ENCODE measurements around the gene SYT8. TPM values are rescaled to one million over a fixed set of nuclear protein-coding genes. Genes with fewer than 3 reads are reported as not detected.

Gene SYT8
- total and polyA plus RNA-seq, 12 donors, result not detected

DNA sequence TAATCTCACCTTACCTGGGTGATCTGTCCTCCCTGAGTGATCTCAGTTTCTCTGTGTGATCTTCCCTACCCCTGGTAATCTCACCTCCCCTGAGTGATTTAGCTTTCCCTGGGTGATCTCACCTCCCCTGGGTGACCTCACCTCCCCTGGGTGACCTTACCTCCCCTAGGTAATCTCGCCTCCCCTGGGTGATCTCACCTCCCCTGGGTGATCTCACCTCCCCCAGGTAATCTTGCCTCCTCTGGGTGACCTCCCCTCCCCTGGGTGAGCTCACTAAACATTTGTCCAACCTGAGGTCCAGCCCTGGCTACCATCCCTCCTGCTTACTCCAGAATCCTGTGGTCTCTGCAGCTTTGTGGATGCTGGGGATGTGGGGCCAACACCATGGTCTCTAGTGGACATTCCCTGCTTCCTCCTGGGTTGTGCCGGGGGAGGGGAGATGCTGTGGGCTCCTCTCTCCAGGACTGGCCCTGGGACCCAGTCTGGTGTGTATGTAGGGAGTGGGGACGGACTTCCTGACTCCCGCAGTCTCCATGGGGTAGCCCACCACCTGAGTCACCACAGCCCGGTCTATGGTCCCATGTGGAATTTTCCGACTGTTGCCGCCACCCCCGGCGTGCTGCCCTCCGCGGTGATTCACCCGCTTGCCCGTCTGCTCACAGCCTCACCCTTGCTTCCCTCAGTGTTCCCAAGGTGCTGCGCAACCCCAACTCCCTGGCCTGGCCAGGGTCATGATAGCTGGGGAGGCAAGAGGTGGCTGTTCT lies 28.0 kb downstream of the SYT8 start:
- intact Hi-C loops (cut with DNase I), result loop anchor here in 1 of 10 donors (2.0 kb wide), 1 partner anchor 20 kb away; no protein-coding TSS in a partner anchor
- TF ChIP-seq, protein P1, sequence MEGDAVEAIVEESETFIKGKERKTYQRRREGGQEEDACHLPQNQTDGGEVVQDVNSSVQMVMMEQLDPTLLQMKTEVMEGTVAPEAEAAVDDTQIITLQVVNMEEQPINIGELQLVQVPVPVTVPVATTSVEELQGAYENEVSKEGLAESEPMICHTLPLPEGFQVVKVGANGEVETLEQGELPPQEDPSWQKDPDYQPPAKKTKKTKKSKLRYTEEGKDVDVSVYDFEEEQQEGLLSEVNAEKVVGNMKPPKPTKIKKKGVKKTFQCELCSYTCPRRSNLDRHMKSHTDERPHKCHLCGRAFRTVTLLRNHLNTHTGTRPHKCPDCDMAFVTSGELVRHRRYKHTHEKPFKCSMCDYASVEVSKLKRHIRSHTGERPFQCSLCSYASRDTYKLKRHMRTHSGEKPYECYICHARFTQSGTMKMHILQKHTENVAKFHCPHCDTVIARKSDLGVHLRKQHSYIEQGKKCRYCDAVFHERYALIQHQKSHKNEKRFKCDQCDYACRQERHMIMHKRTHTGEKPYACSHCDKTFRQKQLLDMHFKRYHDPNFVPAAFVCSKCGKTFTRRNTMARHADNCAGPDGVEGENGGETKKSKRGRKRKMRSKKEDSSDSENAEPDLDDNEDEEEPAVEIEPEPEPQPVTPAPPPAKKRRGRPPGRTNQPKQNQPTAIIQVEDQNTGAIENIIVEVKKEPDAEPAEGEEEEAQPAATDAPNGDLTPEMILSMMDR (IDR thresholded peaks at IDR 0.05), result no peak
- Histone ChIP-seq H3K36me3 (peaks cover 0 to 4% (median 0%) of the 10 kb centered on the region in 9 donors), H3K9me3 (no peaks in the 10 kb centered on the region), H3K27me3 (no peaks in the 10 kb centered on the region), H3K27ac (peak overlapping the region in 9 of 10 donors; percentile 55 to 90 (median 84)), H3K4me1 (peaks cover 15 to 49% (median 27%) of the 10 kb centered on the region in 9 donors), H3K4me3 (peak overlapping the region in 2 of 10 donors; percentile 54 to 56)
- 79 to 87% methylated on average over 14 of the region's 14 CpGs for WGBS, 2 donors
- peak in 1 of 2 donors; percentile 17 for DNase-seq
- ATAC-seq, result peak in 4 of 8 donors; percentile 0 to 6 (median 1)

DNA sequence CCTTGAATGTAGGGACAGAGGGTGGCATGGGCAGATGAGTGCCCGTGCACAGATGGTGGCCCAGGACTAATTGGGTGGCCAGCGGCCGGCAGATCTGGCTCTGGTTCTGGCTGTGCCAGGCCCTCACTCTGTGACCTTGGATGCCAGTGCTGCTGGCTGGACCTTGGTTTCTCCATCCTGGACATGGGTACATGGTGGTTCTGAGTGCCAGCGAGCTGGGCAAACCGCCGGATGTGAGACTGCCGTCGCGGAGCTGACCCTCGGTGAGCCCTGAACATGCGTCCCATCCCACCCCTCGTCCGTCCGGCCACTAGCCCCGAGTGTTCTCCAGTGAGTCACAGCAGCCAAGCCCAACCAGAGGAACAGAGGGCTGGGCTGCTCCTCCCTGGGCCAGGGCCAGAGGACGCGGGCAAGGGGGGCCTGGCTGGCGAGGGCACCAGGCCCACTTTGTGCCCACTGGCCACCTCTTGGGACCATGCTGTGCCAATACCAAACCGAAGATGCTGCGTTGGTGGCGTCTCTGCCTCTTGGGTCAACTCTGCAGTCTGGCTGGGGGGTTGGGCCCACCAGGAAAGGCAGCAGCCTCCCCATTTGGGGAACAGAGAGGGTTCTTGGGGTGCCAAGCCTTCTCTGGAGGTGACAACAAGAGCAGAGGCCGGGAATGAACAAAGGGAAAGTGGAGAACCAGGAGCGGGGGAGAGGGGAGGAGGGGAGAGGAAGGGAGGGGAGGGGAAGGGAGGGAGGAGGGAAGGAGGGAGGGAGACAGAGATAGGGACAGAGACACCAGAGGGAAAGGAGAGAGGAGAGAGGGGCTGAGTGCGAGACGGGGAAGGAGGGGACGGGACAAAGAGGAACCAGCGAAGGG lies 28.8 kb downstream of the SYT8 start:
- peaks cover 0 to 3% (median 0%) of the 10 kb centered on the region in 7 donors for H3K27me3 ChIP-seq
- H3K4me1 ChIP-seq, result peaks cover 15 to 57% (median 27%) of the 10 kb centered on the region in 9 donors
- peaks cover 0 to 4% (median 0%) of the 10 kb centered on the region in 9 donors for H3K36me3 ChIP-seq
- 13 to 24% methylated on average over 27 of the region's 27 CpGs for WGBS, 2 donors
- TF ChIP-seq, protein P1 (IDR thresholded peaks at IDR 0.05), result no peak
- H3K9me3 ChIP-seq, result no peaks in the 10 kb centered on the region
- DNase-seq (peak; percentile 88 to 89), ATAC-seq (peak; percentile 86 to 94 (median 92))
- H3K27ac ChIP-seq, result peak overlapping the region; percentile 55 to 90 (median 84)
- peak overlapping the region in 9 of 10 donors; percentile 17 to 56 (median 48) for H3K4me3 ChIP-seq
- intact Hi-C loops (cut with DNase I), result loop anchor here in 1 of 10 donors (2.0 kb wide), 1 partner anchor 21 kb away; no protein-coding TSS in a partner anchor

DNA sequence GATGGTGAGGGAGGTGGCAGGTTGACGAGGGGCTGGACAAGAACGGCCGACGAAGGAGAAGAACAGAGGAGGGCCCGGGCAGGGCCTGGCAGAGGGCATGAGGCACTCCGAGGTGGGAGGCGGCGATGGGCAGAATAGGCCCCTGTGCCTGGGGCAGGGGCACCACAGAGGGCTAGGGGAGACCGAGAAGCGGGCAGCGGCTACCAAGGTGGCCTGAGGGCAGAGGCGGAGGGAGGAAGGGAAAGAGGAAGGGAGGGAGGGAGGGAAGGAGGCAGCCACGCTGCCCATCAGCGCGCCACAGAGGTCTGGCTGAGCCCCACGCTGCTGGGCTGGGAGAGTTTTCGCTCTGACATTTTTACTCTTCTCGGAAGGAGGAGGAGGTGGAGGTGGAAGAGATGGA lies 29.4 kb downstream of the SYT8 start:
- H3K4me1 ChIP-seq, result peaks cover 15 to 62% (median 27%) of the 10 kb centered on the region in 9 donors
- TF ChIP-seq, protein P1 (IDR thresholded peaks at IDR 0.05), result no peak
- peak overlapping the region; percentile 10 to 56 (median 43) for H3K4me3 ChIP-seq
- peaks cover 0 to 4% (median 0%) of the 10 kb centered on the region in 9 donors for H3K36me3 ChIP-seq
- H3K27me3 ChIP-seq, result peaks cover 0 to 10% (median 0%) of the 10 kb centered on the region in 7 donors
- DNase-seq (peak in 1 of 2 donors; percentile 38), ATAC-seq (peak in 7 of 8 donors; percentile 0 to 21 (median 10))
- WGBS, 2 donors, result 50 to 64% methylated on average over 18 of the region's 18 CpGs
- intact Hi-C loops (cut with DNase I), result no loop called here
- H3K9me3 ChIP-seq, result no peaks in the 10 kb centered on the region
- H3K27ac ChIP-seq, result peak overlapping the region; percentile 55 to 90 (median 84)

Measured in heart right ventricle (tissue), 16 donors.